Coronary artery (tissue), 2 donors: ENCODE data around the gene TFDP2.

Experiments
- DNase-seq: peaks from one replicate; pipeline ENCODE4 v3.0.0-alpha.2; 2017; ENCODE audit warnings: low spot score
- H3K27ac ChIP-seq, 2 donors: fragments of 200-600 bp; sonication (generic); one replicate each; pipeline ENCODE4 v1.5.1; 2016 to 2019
- H3K4me3 ChIP-seq: fragments of 200-600 bp; sonication (generic); 2 replicates; pipeline ENCODE4 v1.5.1; 2016; ENCODE audit warnings: mild to moderate bottlenecking, moderate library complexity
- TF ChIP-seq, protein P1 (sequence below): fragments of 200-600 bp; sonication (generic); IDR thresholded peaks from one replicate; pipeline ENCODE4 v1.5.1; 2019; ENCODE audit warnings: antibody characterized with exemption

The TFDP2 gene

DNA sequence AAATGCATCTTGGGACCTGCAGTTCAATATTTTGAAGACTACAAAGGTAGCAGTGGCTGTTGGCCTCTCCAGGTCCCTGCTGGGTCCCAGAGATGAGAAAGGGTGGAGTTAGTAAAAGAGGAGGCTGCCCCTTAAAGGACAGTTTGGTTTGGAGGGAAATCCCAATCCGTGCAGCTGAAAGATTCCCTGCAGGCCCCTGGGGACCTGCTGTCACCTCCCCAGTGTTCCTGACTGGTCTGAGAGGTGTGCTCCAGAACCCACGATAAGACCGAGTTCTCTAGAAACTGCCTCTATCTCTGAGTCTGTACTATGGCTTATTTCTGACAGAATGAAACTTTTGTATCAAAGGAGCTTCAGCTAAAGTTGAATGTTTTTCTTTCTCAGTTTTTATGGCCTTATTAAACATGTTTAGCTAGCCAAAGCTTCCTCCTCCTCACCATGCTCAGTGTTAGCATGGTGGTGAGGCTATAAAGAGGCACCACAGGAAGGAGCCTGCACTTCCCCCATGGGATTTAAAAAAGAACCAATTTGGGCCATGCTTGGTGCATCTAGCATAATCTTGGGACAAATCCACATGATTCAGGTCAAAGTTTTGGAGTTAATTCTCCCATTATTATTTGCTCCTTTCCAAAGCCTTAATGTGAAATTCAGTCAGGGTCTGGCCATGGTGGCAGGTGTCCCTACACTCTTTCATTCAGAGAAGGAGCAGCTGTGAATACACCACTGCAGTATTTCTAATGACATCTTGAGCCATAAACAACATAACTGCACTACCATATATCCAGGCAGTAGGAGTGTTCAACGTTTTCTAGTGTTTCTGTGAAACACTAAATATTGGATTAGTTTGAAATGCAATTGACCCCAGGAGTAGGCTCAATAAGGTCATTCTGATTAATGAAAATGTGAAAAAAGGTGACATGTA lies 198.5 kb downstream of the TFDP2 start:
- Histone ChIP-seq H3K4me3 (no peak overlapping the region), H3K27ac (no peak overlapping the region)
- TF ChIP-seq, protein P1, sequence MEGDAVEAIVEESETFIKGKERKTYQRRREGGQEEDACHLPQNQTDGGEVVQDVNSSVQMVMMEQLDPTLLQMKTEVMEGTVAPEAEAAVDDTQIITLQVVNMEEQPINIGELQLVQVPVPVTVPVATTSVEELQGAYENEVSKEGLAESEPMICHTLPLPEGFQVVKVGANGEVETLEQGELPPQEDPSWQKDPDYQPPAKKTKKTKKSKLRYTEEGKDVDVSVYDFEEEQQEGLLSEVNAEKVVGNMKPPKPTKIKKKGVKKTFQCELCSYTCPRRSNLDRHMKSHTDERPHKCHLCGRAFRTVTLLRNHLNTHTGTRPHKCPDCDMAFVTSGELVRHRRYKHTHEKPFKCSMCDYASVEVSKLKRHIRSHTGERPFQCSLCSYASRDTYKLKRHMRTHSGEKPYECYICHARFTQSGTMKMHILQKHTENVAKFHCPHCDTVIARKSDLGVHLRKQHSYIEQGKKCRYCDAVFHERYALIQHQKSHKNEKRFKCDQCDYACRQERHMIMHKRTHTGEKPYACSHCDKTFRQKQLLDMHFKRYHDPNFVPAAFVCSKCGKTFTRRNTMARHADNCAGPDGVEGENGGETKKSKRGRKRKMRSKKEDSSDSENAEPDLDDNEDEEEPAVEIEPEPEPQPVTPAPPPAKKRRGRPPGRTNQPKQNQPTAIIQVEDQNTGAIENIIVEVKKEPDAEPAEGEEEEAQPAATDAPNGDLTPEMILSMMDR: no peak
- DNase-seq: no peak

DNA sequence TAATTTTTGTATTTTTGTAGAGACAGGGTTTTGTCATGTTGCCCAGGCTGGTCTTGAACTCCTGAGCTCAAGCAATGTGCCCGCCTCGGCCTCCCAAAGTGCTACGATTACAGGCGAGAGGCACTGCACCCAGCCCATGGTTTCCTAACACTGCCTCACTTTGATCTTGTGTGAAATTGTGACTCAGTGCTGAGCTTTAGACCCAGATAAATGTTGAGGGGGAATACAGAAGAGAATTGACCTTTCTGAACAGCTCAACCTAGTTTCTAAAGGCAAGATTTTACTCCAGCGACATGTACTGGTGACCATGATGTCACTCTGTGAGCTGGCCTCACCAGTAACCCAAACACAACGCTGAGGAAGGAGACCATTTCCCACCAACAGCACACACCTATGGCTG lies 199.4 kb downstream of the TFDP2 start:
- Histone ChIP-seq H3K4me3 (no peak overlapping the region), H3K27ac (no peak overlapping the region)
- TF ChIP-seq, protein P1: no peak
- DNase-seq: no peak

DNA sequence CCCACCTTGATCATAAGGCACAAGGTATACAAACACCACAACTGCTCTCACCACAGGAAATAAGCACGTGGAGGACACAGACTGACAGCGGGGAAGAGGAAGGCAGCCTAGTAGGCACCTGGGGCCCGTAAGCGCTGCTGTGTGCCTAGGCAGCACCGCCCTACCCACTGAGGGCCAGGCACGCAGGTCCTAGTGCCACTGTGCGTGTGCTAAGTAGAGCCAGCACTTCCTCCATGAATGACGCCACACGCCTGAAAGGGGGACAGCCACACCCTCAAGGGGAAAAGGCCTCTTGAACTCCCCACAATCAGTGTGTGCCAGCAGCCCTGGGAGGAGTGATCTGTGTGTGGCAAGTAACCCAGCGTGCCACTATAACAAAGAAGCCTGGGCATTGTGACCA lies 199.9 kb downstream of the TFDP2 start:
- DNase-seq: no peak
- Histone ChIP-seq H3K4me3 (no peak overlapping the region), H3K27ac (no peak overlapping the region)
- TF ChIP-seq, protein P1: no peak

DNA sequence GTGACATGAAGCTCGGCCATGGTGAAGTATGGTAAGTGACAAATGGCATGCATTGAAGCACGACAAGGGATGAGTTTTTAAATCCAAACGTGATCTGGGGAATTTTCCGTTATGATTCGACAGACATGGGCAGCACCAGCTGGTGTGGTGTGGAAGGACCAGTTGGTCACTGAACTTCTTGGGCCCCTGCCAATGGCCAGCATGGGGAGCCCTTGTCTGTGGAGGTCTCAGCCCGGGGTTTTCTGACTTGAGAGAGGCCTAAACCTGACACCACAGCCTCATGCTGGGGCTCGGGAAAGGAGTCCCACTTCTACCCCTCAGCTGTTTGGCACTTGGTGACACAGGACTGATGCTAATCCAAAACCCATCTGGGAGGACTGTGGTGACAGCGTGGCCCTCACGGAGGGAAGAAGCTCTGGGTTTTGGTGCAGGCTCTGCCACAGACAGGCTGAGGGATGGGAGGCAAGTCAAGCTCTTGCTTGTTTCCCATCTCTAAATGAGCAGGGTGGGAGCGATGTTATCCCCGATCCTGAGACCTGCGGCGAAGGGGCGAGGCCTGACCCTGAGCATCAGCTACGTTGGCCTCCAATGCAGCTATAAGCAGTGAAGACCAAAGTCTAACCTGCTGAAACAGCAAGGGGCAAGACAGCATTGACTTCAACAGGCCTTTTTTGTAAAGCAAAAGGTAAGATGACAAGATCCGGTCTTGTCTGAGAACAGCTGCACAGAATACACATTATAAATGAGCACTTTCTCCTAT lies 203.4 kb downstream of the TFDP2 start:
- Histone ChIP-seq H3K4me3 (no peak overlapping the region), H3K27ac (no peak overlapping the region)
- no peak for DNase-seq
- TF ChIP-seq, protein P1: no peak

DNA sequence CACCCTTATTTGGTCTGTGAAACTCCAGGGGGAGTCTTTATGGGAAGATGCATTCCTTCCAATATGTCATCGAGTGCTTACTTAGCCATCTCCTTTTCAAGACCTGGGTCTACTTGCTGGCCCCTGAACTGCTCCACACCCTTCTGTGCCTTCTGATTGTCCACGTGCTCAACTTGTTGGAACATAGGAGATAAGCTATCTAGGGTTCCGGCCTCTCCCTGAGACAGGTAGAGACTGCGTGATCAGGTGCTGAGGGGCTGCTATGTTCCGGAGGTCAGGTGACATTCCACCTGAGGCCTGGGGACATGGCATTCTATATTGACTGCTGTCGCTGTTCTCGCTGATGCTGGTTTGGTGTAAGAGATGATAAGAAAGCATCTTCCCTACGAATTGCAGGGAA lies 207.3 kb downstream of the TFDP2 start:
- Histone ChIP-seq H3K27ac (no peak overlapping the region), H3K4me3 (no peak overlapping the region)
- TF ChIP-seq, protein P1: no peak
- DNase-seq: no peak

DNA sequence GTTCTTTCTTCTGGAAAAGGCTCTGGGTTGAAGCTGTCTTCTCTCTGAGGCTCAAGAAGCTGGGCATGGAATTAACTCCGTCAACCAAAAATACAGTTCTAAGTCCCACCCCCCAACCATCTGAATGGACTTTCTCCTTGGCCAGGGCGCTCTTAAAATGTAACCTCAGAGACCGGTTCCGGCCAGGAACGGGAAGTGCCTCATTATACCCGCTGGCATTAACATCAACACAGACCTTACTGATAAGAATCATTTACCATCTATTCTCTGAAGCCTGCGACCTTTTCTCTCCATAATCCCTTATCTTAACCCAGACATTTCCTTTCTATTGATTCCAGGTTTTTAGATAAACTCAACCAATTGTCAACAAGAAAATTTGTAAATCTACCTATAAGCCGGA lies 208.3 kb downstream of the TFDP2 start:
- TF ChIP-seq, protein P1: no peak
- H3K27ac ChIP-seq: no peak overlapping the region
- DNase-seq: no peak
- no peak overlapping the region for H3K4me3 ChIP-seq
